ENCODE data around the gene SIX2.

The SIX2 gene

DNA sequence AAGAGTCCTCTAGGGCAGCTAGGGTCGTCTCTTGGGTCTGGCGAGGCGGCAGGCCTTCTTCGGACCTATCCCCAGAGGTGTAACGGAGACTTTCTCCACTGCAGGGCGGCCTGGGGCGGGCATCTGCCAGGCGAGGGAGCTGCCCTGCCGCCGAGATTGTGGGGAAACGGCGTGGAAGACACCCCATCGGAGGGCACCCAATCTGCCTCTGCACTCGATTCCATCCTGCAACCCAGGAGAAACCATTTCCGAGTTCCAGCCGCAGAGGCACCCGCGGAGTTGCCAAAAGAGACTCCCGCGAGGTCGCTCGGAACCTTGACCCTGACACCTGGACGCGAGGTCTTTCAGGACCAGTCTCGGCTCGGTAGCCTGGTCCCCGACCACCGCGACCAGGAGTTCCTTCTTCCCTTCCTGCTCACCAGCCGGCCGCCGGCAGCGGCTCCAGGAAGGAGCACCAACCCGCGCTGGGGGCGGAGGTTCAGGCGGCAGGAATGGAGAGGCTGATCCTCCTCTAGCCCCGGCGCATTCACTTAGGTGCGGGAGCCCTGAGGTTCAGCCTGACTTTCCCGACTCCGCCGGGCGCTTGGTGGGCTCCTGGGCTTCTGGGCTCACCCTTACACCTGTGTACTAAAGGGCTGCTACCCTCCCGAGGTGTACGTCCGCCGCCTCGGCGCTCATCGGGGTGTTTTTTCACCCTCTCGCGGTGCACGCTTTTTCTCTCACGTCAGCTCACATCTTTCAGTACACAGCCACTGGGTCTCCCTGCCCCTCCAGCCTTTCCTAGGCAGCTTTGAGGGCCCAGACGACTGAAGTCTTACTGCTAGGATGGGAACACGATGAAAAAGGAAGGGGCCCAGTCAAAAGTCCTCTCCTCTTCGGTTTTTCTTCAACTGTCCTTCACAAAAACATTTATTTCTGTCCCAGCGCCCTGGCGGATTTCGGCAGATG lies 8.1 kb downstream of the SIX2 start:
- no peak for DNase-seq

DNA sequence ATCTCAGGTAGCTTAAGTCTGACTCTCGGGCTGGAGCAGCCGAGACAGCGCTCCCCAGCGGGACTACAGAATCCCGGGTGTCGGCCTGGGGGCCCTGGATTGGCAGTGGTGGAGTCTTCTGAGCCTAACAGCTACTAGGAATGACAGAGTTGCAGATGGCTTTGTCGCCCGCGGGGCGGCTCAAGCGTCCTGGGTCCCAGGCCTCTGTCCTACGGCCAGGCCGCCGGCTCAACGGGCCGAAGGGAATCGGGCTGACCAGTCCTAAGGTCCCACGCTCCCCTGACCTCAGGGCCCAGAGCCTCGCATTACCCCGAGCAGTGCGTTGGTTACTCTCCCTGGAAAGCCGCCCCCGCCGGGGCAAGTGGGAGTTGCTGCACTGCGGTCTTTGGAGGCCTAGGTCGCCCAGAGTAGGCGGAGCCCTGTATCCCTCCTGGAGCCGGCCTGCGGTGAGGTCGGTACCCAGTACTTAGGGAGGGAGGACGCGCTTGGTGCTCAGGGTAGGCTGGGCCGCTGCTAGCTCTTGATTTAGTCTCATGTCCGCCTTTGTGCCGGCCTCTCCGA lies 8.8 kb downstream of the SIX2 start:
- no peak for DNase-seq

DNA sequence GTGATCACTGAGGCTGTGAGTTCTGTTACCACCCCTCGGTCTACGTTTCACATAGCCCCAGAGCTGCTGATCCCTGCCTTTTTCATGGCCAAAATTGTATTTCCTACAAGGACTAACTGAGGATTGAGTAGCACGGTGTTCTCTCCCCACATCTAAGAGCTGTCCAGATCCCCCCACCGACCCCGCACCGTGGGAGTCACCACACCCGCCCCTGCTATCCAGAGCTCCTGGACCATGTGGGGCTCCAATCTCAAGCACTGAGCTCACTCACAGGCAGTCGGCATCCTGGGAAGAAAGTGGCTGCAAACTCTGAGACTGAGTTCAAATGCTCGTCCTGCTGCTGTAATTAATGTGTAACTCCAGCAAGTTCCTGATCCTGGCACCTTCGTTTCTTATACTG lies 9.7 kb downstream of the SIX2 start:
- DNase-seq = no peak

DNA sequence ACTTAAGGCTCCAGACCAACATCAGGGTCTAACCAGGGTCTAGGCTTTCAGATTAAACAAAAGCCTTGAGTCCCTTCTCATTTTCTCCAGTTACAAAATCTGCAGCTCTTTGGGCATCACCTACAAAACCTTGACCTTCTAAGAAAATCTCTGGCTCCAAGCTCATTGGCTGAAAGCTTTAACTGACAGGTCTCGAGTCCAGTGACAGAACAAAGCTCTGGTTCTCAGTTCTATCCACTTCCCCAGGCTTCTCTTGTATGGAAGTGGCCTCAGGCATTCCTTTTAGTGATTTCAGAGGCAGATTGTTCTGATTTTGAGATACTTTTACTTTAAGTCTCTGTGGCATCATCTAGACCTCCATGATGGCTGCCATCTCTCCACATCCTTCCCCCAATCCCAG lies 11.3 kb downstream of the SIX2 start:
- no peak for DNase-seq

DNA sequence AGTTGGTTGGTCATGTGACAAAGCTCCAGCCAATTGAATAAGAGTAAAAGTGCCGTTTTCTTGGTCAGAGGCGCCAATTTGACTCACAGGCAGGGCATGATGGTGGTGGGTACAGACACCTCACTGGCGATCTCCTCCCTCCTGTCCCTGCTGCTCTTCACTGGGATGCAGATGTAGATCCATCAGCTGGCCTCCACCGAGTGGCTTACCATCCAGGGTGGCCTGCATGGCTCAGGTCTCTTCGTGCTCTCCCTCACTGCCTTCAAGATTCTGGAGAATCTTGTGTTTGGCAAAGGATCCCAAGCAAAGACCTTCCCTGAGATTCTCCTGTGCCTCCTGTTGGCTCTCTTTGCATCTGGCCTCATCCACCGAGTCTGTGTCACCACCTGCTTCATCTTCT lies 12.9 kb downstream of the SIX2 start:
- no peak for DNase-seq

DNA sequence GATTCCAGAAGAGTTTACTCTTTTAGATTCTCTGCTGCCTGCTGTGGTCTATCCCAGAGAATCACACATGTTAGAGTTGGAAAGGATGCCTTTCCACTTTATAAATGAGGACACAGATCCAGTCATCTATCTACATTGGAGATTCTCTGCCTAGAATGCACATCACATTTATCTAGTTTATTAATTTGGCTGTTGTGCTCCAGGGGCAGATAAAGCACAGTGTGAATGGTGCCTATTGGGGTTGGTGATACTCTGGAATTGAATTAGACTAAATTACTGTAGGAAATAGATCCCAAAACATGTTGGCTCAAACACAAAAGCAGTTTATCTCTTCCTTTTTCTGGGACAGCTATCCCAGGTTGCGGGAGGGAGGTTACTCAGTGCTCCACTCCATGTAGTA lies 14.9 kb downstream of the SIX2 start:
- no peak for DNase-seq

DNA sequence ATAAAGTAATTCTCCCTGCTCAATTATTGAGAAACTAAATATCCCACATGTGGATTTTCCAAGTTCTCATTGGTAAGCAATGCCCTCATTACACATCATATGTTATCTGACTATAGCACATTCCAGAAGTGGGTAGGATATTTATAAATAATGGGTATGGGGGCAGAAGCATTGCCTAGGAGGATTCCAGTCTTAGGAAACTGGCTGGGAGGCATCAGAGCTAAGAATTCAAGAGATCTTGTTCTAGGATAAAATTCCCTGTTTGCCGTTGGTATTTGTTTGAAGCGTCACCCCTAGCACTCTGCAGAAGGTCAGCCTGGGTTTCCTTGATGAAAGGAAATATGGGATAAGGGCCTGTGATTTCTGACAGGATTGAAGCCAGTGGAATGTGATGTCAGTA lies 20.1 kb downstream of the SIX2 start:
- no peak for DNase-seq

DNA sequence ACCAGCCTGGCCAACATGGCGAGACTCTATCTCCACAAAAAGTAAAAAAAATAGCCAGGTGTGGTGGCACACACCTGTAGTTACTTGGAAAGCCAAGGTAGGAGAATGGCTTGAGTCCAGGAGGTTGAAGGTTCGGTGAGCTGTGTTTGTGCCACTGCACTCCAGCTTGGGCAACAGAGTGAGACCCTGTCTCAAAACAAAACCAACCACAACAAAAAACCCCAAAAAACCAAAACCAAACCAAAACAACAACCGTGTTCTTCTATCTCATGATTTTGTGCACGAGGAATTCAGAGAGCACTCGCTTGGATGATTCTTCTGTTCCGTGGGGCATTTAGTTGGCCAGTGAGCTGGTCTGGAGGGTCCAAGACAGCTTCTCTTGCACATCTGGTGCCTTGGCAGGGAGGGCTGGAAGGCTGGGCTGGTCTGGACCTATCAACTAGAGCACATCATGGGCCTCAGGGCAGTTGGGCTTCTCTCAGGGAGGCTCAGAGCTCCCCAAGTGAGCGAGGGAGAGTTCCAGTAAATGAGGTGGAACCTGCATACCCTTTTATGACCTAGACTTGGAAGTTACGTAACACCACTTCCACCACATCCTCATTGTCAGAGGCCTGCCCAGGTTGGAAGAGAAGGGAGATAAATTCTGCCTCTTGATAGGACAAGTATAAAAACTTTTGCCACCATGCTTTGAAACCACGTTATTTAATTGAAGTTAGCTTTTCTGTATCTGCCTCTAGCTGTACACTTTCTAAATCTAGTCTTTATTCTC lies 25.2 kb downstream of the SIX2 start:
- DNase-seq = no peak

DNA sequence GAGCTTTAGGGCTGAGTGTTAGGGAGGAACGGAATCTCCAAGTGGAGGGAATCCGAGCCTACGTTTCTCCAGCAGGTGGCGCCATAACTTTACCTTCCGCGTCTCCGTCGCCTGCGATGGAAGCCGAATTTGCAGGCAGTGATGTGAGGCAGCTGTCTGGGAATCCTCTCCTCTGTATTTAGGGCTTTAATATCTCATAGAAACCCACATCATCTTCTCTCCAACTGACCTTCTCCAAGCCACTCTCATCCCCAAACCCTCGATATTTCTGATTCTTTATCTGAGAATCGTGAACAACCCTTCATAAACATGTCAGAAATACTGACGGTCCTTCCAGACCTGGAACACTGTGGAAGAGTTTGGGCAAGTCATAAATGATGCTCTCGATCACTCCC lies 27.5 kb downstream of the SIX2 start:
- DNase-seq = peak; percentile 59

DNA sequence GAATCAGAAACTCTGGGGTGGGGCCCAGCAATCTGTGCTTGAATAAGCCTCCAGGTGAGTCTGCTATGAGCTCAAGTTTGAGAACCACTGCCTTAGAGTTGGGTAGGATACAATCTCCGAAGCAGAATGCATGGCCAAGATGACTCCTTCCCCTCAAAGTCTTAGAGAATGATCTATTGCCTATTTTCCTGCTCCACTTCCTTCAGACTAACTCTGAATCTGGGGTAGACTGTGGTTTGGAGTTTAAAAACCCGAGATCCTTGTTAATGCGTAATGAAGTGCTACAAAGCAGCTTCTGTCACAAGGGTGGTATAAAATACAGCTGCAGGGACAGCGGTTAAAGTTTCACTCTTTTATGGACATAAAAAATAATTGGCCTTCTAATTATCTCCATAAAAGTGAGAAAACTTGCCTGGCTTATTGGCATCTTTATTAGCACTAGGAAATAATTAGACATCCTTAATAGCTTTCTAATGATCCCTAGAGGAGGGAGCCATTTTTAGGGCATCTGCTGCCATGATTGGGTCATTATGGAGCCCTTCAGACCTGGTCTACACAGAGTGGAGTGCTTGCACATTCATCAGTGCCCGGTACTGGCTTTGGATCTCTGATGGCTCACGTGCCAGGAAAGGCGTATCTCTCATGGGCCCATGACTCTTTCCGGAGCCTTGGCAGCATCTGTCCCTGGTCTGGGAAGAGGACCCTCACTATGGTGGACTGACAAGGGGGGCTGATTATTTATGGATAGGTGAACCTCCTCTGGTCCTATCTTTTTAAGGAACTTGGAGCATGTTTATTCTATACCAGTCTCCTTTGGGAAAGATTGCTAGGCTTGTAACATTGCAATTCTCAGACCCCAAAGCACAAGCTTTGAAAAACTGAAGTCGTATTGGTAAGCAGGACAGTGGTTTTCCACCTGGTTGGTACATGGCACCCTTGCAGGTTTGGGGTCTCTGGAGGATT lies 28.2 kb downstream of the SIX2 start:
- DNase-seq = no peak

DNA sequence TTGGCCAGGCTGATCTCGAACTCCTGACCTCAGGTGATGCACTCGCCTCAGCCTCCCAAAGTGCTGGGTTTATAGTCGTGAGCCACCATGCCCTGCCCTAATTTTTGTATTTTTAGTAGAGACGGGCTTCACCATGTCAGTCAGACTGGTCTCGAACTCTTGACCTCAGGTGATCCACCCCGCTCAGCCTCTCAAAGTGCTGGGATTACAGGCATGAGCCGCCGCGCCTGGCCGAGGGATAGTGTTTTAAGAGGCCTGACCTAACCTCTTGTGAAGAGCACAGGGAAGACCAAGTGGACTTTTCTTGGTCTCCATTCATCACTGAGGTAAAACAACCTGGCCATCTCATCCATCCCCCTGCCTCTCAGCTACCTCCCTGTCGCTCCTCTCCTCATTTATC lies 29.7 kb downstream of the SIX2 start:
- no peak for DNase-seq

DNA sequence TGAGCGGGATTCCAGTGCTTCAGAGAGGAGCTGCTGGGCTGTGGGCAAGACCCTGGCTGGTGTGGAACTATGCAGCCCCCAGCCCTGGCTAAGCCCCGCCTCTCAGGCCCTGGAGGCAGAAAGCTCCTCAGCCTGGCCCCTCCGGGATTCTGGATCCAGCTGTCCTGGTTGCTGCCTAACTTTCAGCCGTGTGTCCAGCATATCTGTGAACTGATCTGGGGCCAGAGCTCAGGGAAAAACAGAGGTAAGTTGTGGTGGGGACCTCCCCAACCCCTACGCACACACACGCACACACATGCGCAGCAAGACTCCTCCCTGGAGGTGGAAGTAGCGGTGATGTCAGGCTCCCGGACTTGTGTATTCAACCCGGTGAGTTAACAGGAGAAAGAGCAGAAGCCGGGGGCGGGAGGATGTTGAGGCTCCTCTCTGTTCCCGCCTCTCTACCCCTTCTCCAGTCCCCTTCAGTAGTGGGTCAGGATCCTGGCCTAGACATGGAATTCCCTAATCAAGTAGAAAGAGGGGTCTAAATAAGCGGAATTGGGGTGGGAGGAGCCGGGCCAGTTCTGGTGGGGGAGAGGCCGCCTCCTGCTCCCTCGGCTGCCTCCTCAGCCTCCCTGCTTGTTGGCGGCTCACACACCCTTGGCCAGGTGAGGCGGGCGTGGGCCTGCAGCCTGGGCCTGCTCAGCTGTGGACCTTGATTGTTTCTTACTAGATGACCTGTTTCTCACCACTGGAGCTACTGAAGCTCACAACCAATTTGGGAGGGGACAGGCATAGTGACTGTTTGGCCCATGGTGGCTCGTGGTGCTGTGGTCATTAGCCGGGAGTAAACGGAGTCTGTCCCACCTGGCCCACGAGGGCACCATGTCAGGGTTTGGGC lies 33.4 kb downstream of the SIX2 start:
- DNase-seq = no peak

DNA sequence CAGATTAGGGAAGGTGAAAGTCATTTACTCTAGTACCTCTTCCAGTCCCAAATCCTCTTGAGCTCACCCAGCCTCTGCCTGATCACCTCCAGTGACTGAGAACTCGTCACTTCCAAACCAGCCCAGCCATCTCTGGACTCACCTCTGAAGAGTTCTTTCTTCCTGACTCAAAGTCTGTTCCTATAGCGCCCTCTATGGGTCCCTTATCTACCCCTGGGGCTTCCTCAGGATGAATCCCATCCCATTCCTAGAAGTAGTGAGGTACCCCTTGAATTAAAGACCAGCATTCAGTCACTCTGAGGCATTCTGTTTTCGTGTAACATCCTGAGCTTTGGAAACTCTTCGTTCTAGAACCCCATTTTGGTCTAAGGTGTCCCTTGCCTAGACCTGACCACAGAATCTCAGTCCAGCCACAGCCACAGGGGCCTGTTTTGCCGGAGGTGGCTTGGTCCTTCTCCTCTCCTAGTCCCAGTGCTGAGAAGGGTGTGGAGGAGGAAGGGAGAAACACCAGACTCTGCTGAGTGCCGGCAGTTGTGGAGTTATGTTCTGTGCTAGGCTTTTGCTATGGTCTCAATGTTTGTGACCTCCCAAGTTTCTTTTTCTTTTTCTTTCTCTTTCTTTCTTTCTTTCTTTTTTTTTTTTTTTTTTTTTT lies 35.1 kb downstream of the SIX2 start:
- DNase-seq = no peak

DNA sequence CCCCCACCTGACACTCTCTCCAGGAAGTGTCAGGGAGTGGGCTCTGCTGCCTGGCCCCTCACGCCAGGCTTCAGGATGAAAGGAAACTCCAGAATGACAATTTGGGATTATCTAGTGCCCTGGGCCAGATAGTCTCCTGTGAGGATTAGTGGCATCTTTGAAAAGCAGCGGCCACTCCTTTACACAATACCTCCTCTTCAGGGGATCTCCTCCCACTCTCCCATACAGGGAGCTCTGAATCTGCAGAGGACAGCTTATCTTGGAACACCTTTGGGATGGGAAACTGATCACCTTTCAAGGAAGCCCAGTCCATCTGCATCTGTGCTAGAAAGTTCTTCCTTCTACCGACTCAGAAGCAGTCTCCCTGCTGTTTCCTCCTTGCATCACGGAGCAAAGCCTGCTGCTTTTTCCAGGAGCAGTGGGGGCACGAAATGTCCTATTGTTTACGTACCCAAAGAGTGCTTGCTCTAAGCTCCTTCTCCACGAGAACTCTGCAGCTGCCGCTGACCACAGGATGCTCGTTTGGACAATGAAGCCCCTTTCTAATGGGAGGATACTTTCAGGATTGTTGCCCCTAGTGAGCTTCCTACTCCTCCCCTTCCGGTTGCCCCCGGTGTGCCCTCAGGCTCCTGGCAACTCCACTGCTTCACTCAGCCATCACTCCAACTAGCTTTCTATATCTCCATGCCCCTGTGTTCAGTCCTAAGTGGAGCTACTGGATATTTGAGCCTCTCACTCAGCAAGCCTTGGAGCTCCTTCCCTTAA lies 36.3 kb downstream of the SIX2 start:
- no peak for DNase-seq

DNA sequence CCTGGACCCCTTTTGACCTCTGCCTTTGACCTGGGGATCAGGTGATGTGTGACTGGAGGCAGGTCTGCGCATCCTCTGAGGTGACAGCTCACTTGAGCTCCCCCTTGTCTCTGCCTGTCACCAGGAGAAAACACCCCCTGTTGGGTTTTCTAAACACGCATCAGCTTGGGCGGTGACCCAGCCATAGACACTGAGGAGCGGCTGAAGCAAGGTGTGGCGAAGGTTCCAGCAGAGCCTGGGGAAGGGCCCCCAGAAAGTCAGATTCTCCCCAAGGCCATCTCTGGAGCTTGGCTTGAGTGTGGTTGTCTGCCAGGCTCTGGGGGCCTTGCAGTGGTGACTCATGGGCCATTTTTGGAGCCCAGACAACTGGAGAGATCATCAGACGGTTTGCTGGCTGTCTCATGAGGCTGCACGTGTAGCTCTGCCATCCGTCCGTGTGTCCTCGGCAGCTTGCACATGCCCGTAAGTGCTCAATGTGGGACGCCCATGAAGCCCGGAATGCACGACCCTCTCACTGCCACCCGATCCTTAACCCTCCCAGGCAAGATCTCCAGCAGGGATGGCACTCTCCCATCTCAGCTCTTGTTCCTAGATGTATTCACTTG lies 38.3 kb downstream of the SIX2 start:
- DNase-seq = no peak

DNA sequence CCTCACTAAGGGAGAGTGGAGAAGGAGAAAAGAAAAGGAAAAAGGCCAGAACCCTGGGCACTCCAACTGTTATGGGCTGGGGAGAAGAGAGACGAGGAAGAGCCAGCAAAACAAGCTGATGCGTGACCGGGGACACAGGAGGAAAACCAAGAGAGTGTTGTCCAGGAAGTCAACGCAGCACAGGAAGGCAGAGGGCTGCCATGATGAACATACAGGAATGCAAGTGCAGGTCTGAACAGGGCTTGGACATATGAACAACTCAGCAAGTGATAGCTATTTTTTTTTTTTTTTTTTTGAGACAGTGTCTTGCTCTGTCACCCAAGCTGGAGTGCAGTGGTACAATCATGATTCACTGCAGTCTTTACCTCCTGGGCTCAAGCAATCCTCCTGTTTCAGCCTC lies 39.3 kb downstream of the SIX2 start:
- no peak for DNase-seq

DNA sequence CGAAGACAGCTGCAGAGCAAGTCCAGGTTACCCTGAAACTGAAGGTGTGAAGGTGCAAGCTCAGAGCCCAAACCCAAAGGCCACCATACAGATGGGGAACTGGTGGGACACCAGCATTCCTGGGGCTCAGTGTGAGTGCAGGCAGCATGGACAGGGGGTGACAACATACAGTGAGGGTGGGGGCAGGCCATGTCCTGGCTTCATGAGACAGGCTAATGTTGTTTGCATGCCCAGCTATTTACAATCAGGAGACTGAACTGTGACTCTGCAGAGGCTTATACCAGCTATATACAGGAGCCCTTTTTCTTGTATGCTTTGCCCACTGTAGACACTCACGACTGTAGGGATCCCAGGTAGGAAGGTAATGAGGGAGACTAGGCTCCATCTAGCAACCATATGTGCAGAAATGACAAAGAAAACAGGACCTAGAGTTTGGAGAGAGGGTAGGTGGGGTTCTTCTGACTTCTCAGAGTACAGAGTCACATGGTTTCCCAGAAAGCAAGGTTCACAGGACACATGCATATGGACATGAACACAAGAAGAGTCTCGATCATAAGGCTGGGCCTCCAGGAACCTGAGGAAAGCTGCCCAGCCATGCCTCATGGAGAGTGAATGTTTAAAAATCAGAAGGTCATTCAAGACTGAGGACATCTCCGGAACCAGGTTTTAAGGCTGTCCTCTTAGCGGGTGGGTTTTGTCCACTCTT lies 41.4 kb downstream of the SIX2 start:
- no peak for DNase-seq

DNA sequence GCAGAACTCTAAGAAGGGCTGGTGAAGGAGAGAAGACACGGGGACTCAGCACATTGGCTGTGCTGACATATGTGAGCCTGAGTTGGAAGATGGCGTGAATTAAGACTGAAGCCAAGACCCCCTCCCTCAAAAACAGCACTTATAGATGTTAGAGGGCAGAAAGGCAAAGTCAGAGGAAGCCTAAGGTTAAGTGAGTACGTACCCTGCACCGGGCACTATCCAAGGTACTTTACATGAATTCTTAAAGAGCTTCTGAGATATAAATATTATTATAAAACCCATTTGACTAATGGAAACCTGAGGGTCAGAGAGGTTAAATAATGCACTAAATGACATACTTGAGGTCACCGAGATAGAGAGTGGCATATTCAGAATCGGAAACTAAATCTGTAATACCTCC lies 42.2 kb downstream of the SIX2 start:
- DNase-seq = no peak

DNA sequence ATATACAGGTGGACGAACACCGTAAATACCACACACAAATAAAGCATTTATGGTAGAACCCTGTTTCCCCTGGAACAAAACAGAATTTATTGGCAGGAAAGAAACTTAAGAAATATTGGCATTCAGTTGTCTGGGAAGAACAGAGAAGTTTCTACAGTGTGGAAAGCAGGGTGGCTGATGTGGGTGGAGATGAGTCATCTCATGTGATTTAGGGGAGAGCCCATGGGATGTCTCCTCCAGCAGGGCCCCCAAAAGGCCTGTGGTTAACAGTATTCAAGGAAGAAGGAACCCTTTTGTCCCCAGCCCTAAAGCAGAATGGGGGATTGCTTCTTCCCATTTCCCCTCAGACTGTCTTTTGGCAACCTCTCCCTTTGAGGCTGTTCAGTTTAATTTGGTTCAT lies 43.6 kb downstream of the SIX2 start:
- DNase-seq = no peak
